ENCODE measurements around the gene APMAP. TPM values are rescaled to one million over a fixed set of nuclear protein-coding genes. Genes with fewer than 3 reads are reported as not detected.

APMAP gene
- total RNA-seq, 2 experiments from 2014 or later: 27.7 to 28.0 TPM

GRCh38 chr20:24999568-24999967, 7.0 kb upstream of the APMAP start:
- no TSS peak for BruUV-seq (replicated peaks)
- ChIA-PET POLR2A (interaction anchor here (1.2 kb wide), 1 partner anchor 37 kb away, joined by 4 read pairs; no protein-coding TSS in a partner anchor), CTCF (ENCODE audit: unreplicated experiment) (no interaction called here)
- no peak for DNase-seq (ENCODE audit: low spot score)
- no peak overlapping the region for H3K27ac ChIP-seq (ENCODE audit: low read depth, low read length, poor library complexity, severe bottlenecking)
- H3K4me1 ChIP-seq (ENCODE audit: insufficient read depth, low read length, poor library complexity, severe bottlenecking): no peaks in the 10 kb centered on the region
- H4K20me1 ChIP-seq (ENCODE audit: insufficient read depth, low read length): no peaks in the 10 kb centered on the region
- no peaks in the 10 kb centered on the region for H3K79me2 ChIP-seq (ENCODE audit: insufficient read depth, low read depth, low read length)
- no peaks in the 10 kb centered on the region for H3K9me2 ChIP-seq (ENCODE audit: insufficient read depth, low read length)
- H3K4me3 ChIP-seq (ENCODE audit: low read depth, low read length, poor library complexity, severe bottlenecking): no peak overlapping the region
- no peak overlapping the region for H3K4me2 ChIP-seq (ENCODE audit: low read length)
- no peaks in the 10 kb centered on the region for H3K36me3 ChIP-seq (ENCODE audit: insufficient read depth, low read length)
- TF ChIP-seq CTCF (conservative IDR thresholded peaks at IDR 0.05; ENCODE audit: low read length) (no peak), EZH2phosphoT487 (IDR thresholded peaks at IDR 0.05; ENCODE audit: borderline replicate concordance, low read depth, low read length) (no peak)
- H2AFZ ChIP-seq (ENCODE audit: low read length): no peak overlapping the region
- no peaks in the 10 kb centered on the region for H3K9me3 ChIP-seq (ENCODE audit: low read length)
- intact Hi-C loops (cut with micrococcal nuclease; ENCODE audit: unreplicated experiment): loop anchor here (10.0 kb wide), 1 partner anchor 625 kb away; the partner anchor contains the start of gene NANP

GRCh38 chr20:24998631-24999445, 6.3 kb upstream of the APMAP start:
- BruUV-seq (replicated peaks): no TSS peak
- H3K79me2 ChIP-seq (ENCODE audit: insufficient read depth, low read depth, low read length): no peaks in the 10 kb centered on the region
- peaks cover 4% of the 10 kb centered on the region for H3K4me1 ChIP-seq (ENCODE audit: insufficient read depth, low read length, poor library complexity, severe bottlenecking)
- H3K36me3 ChIP-seq (ENCODE audit: insufficient read depth, low read length): no peaks in the 10 kb centered on the region
- no peak overlapping the region for H3K27ac ChIP-seq (ENCODE audit: low read depth, low read length, poor library complexity, severe bottlenecking)
- TF ChIP-seq CTCF (conservative IDR thresholded peaks at IDR 0.05; ENCODE audit: low read length) (no peak), EZH2phosphoT487 (IDR thresholded peaks at IDR 0.05; ENCODE audit: borderline replicate concordance, low read depth, low read length) (no peak)
- intact Hi-C loops (cut with micrococcal nuclease; ENCODE audit: unreplicated experiment): loop anchor here (10.0 kb wide), 1 partner anchor 626 kb away; the partner anchor contains the start of gene NANP
- no peaks in the 10 kb centered on the region for H4K20me1 ChIP-seq (ENCODE audit: insufficient read depth, low read length)
- no peak for DNase-seq (ENCODE audit: low spot score)
- no peak overlapping the region for H3K4me3 ChIP-seq (ENCODE audit: low read depth, low read length, poor library complexity, severe bottlenecking)
- ChIA-PET POLR2A (no interaction called here), CTCF (ENCODE audit: unreplicated experiment) (no interaction called here)
- H2AFZ ChIP-seq (ENCODE audit: low read length): no peak overlapping the region
- H3K4me2 ChIP-seq (ENCODE audit: low read length): no peak overlapping the region
- H3K9me2 ChIP-seq (ENCODE audit: insufficient read depth, low read length): no peaks in the 10 kb centered on the region
- H3K9me3 ChIP-seq (ENCODE audit: low read length): no peaks in the 10 kb centered on the region

DNA sequence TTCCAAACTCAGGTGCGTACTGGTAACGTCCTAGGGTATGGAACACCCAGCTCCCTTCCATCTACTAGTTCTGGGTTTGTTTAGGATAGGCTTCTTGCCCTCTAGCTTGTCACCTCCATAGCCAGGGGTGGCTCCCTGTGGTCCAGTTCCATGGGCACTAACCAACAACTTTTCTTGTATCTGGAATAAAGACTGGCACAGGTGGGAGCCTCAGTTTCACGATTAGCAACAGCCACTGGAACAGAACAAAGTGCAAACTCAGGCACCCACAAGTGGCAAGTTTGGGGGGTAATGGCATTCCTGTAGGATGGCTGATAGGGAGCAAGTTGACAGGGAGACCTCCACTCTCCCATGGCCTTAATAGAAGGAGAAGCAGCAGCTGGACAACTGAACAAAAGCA, 5.6 kb upstream of the APMAP start:
- H3K9me2 ChIP-seq (ENCODE audit: insufficient read depth, low read length): no peaks in the 10 kb centered on the region
- BruUV-seq (replicated peaks): no TSS peak
- DNase-seq (ENCODE audit: low spot score): no peak
- H3K4me1 ChIP-seq (ENCODE audit: insufficient read depth, low read length, poor library complexity, severe bottlenecking): peaks cover 11% of the 10 kb centered on the region
- H2AFZ ChIP-seq (ENCODE audit: low read length): no peak overlapping the region
- TF ChIP-seq CTCF (conservative IDR thresholded peaks at IDR 0.05; ENCODE audit: low read length): no peak
- no peak for TF ChIP-seq EZH2phosphoT487 (IDR thresholded peaks at IDR 0.05; ENCODE audit: borderline replicate concordance, low read depth, low read length)
- intact Hi-C loops (cut with micrococcal nuclease; ENCODE audit: unreplicated experiment): loop anchor here (10.0 kb wide), 1 partner anchor 627 kb away; the partner anchor contains the start of gene NANP
- ChIA-PET CTCF (ENCODE audit: unreplicated experiment) (no interaction called here), POLR2A (no interaction called here)
- H3K4me3 ChIP-seq (ENCODE audit: low read depth, low read length, poor library complexity, severe bottlenecking): no peak overlapping the region
- no peaks in the 10 kb centered on the region for H3K36me3 ChIP-seq (ENCODE audit: insufficient read depth, low read length)
- H3K79me2 ChIP-seq (ENCODE audit: insufficient read depth, low read depth, low read length): no peaks in the 10 kb centered on the region
- H3K9me3 ChIP-seq (ENCODE audit: low read length): no peaks in the 10 kb centered on the region
- no peak overlapping the region for H3K4me2 ChIP-seq (ENCODE audit: low read length)
- no peak overlapping the region for H3K27ac ChIP-seq (ENCODE audit: low read depth, low read length, poor library complexity, severe bottlenecking)
- no peaks in the 10 kb centered on the region for H4K20me1 ChIP-seq (ENCODE audit: insufficient read depth, low read length)
